K562 (cell line): ENCODE data around the gene CBX4. TPM values are rescaled to one million over a fixed set of nuclear protein-coding genes. Genes with fewer than 3 reads are reported as not detected.

Source experiments
- ARID1B ChIP-seq: fragments of 450-650 bp; IDR thresholded peaks from 2 replicates; pipeline ENCODE4 v1.6.1; 2016; ENCODE audit warnings: antibody characterized with exemption, mild to moderate bottlenecking, inconsistent platforms
- CBX3 ChIP-seq, 2 experiments: IDR thresholded peaks; 1 replicate in 1 of 2; 2 replicates in 1 of 2; pipeline ENCODE4 v1.6.1; 2012; ENCODE audit warnings: inconsistent platforms in 2 of 2, low read length in 2 of 2, borderline replicate concordance in 1 of 2, control low read depth in 1 of 2
- CCAR2 ChIP-seq: fragments of 200-400 bp; formaldehyde crosslinking; IDR thresholded peaks from 2 replicates; pipeline ENCODE4 v1.6.1; 2017; ENCODE audit warnings: mild to moderate bottlenecking, low read depth, low read length
- DPF2 ChIP-seq: fragments of 450-650 bp; IDR thresholded peaks from 2 replicates; pipeline ENCODE4 v1.6.1; 2016
- IFI16 ChIP-seq: fragments of 250-450 bp; sonication (Bioruptor Pico); IDR thresholded peaks from 2 replicates; pipeline ENCODE4 v2.1.2; 2022; ENCODE audit warnings: mild to moderate bottlenecking, inconsistent platforms
- LEF1 ChIP-seq: fragments of 450-650 bp; IDR thresholded peaks from 2 replicates; pipeline ENCODE4 v1.6.1; 2016; ENCODE audit warnings: mild to moderate bottlenecking
- MYC ChIP-seq, 2 experiments: fragments of 250-450 bp in 1 of 2; sonication (Bioruptor Pico) in 1 of 2; IDR thresholded peaks; 2 replicates each; pipeline versions ENCODE4 v1.5.1 to v1.6.1; 2012 to 2021; ENCODE audit warnings: low read depth in 2 of 2, borderline replicate concordance in 1 of 2, improper control_type of control experiment in 1 of 2, low read length in 1 of 2, mild to moderate bottlenecking in 1 of 2, moderate library complexity in 1 of 2
- POLR2G ChIP-seq: fragments of 200-400 bp; formaldehyde crosslinking; IDR thresholded peaks from 2 replicates; pipeline ENCODE4 v1.6.1; 2017; ENCODE audit warnings: low read depth, mild to moderate bottlenecking, antibody characterized with exemption, low read length, moderate library complexity
- SIN3B ChIP-seq: fragments of 450-650 bp; IDR thresholded peaks from 2 replicates; pipeline ENCODE4 v1.6.1; 2017; ENCODE audit warnings: low read depth, mild to moderate bottlenecking, moderate library complexity
- SREBF1 ChIP-seq: fragments of 150-350 bp; IDR thresholded peaks from 2 replicates; pipeline ENCODE4 v1.6.1; 2014; ENCODE audit warnings: antibody characterized with exemption, low read depth, low read length, borderline replicate concordance
- TFAP4 ChIP-seq: sonication (generic); formaldehyde crosslinking; IDR thresholded peaks from 2 replicates; pipeline ENCODE4 v1.8.0; 2022; ENCODE audit warnings: missing genetic modification reagents, mild to moderate bottlenecking, moderate library complexity, borderline replicate concordance
- ZNF124 ChIP-seq: sonication (generic); formaldehyde crosslinking; IDR thresholded peaks from 2 replicates; pipeline ENCODE4 v1.8.1; 2022; ENCODE audit warnings: missing genetic modification reagents
- ZNF589 ChIP-seq: fragments of 200-800 bp; sonication (Bioruptor generic); IDR thresholded peaks from 2 replicates; pipeline ENCODE4 v1.6.1; 2016; ENCODE audit warnings: low read depth, missing genetic modification characterization, missing compliant biosample characterization
- polyA plus RNA-seq, 8 experiments: library from polyadenylated mRNA; depleted of rRNA in 4 of 8; stranded (reverse) in 5 of 8; unstranded in 3 of 8; fragments of >200 nt; fragmentation: Nextera tagmentation in 2 of 8; fragmentation: Illumina TruSeq in 1 of 8; extraction: Ambion mirVana in 2 of 8; extraction: Trizol in 1 of 8; gene quantifications; 2 replicates each; pipeline versions ENCODE4 v1.2.1 to v1.2.3, GENCODE V29; 2011 to 2014; ENCODE audit warnings: inconsistent platforms in 1 of 8, missing spikeins in 1 of 8
- total RNA-seq, 7 experiments: library from RNA; depleted of rRNA in 6 of 7; stranded (reverse); fragments of >200 nt in 6 of 7; fragmentation: Illumina TruSeq in 2 of 7; extraction: Trizol in 2 of 7; gene quantifications; 2 replicates each; pipeline versions ENCODE4 v1.2.1 to v1.2.3, GENCODE V29; 2011 to 2021; ENCODE audit warnings: low replicate concordance in 1 of 7

Gene CBX4
- total and polyA plus RNA-seq, 9 of the 15 experiments (the other 6 are each of a cell fraction or from before 2014, with no cell fraction given) = 0.98 to 50.5 (median 10.0) TPM

GRCh38 chr17:79821331-79822095 is 17.7 kb downstream of the CBX4 start (continued):
- TF ChIP-seq MYC (IDR thresholded peaks at IDR 0.05; ENCODE audit: low read depth, low read length) = no peak
- TF ChIP-seq MYC (CRISPR knock-in tag; IDR thresholded peaks at IDR 0.05; ENCODE audit: borderline replicate concordance, low read depth) = no peak
- peak; percentile 55; the same call in 1 of the 2 replicates for TF ChIP-seq TFAP4
- TF ChIP-seq SIN3B = no peak
- peak; percentile 27; the same call in 1 of the 2 replicates for TF ChIP-seq DPF2
- no peak for TF ChIP-seq ZNF589 (CRISPR knock-in tag)
- TF ChIP-seq POLR2G = 0 out of 2 replicates have a peak, but pooled peaks have one; percentile 20
- 0 out of 3 replicates have a peak, but pooled peaks of 1 of the 2 experiments have one; percentile 22 for TF ChIP-seq CBX3 (IDR thresholded peaks at IDR 0.05; ENCODE audit: borderline replicate concordance in 1 of 2, low read length in 2 of 2)
- 0 out of 2 replicates have a peak, but pooled peaks have one; percentile 23 for TF ChIP-seq LEF1
- no peak for TF ChIP-seq ZNF124 (CRISPR knock-in tag)
- TF ChIP-seq ARID1B = 0 out of 2 replicates have a peak, but pooled peaks have one; percentile 23
- TF ChIP-seq SREBF1 = no peak
- TF ChIP-seq CCAR2 = no peak
- no peak for TF ChIP-seq IFI16
